HepG2 (cell line): Measurements from ENCODE around the gene ATRN. TPM values are rescaled to one million over a fixed set of nuclear protein-coding genes. Genes with fewer than 3 reads are reported as not detected.

ENCODE experiments used
- CENPX ChIP-seq: sonication (generic); formaldehyde crosslinking; IDR thresholded peaks from 2 replicates; pipeline ENCODE4 v1.9.0; 2021; ENCODE audit warnings: mild to moderate bottlenecking, missing genetic modification reagents, moderate library complexity
- CERS6 ChIP-seq: sonication (generic); formaldehyde crosslinking; IDR thresholded peaks from 2 replicates; pipeline ENCODE4 v1.5.0; 2020; ENCODE audit warnings: missing genetic modification reagents
- EP300 ChIP-seq, 3 experiments: sonication (generic) in 1 of 3; formaldehyde crosslinking in 1 of 3; IDR thresholded peaks; 2 replicates each; pipeline versions ENCODE4 v1.5.1 to v1.6.1; 2011 to 2020; ENCODE audit warnings: low read depth in 2 of 3, low read length in 2 of 3, borderline replicate concordance in 1 of 3, improper control_type of control experiment in 1 of 3, mild to moderate bottlenecking in 1 of 3, missing genetic modification reagents in 1 of 3, moderate library complexity in 1 of 3
- GTF2F1 ChIP-seq: fragments of 150-350 bp; IDR thresholded peaks from 2 replicates; pipeline ENCODE4 v1.6.1; 2014; ENCODE audit warnings: low read length
- HNF4A ChIP-seq: sonication (generic); formaldehyde crosslinking; IDR thresholded peaks from 2 replicates; pipeline ENCODE4 v1.4.0; 2020; ENCODE audit warnings: missing genetic modification reagents
- KLF15 ChIP-seq: sonication (generic); formaldehyde crosslinking; IDR thresholded peaks from 2 replicates; pipeline ENCODE4 v1.8.1; 2023; ENCODE audit warnings: borderline replicate concordance, mild to moderate bottlenecking, inconsistent platforms, missing genetic modification reagents, mixed read lengths
- NFRKB ChIP-seq: fragments of 450-650 bp; IDR thresholded peaks from 2 replicates; pipeline ENCODE4 v1.6.1; 2017
- PRMT3 ChIP-seq: sonication (generic); formaldehyde crosslinking; IDR thresholded peaks from 2 replicates; pipeline ENCODE4 v1.8.1; 2022; ENCODE audit warnings: low read depth, mild to moderate bottlenecking, moderate library complexity, missing genetic modification reagents, borderline replicate concordance
- RAD21 ChIP-seq: fragments of 450-650 bp; formaldehyde crosslinking; IDR thresholded peaks from 2 replicates; pipeline ENCODE4 v1.5.0; 2020; ENCODE audit warnings: mild to moderate bottlenecking
- RBFOX2 ChIP-seq: fragments of 200-400 bp; formaldehyde crosslinking; IDR thresholded peaks from 2 replicates; pipeline ENCODE4 v1.6.1; 2017; ENCODE audit warnings: low read depth, mild to moderate bottlenecking, low read length
- ZBTB26 ChIP-seq: IDR thresholded peaks from 2 replicates; pipeline ENCODE4 v1.6.1; 2016; ENCODE audit warnings: missing compliant biosample characterization, missing genetic modification reagents, borderline replicate concordance
- ZNF180 ChIP-seq: sonication (generic); formaldehyde crosslinking; IDR thresholded peaks from 2 replicates; pipeline ENCODE4 v1.4.0; 2020; ENCODE audit warnings: low read depth, missing genetic modification reagents, borderline replicate concordance
- ZNF441 ChIP-seq: sonication (generic); formaldehyde crosslinking; IDR thresholded peaks from 2 replicates; pipeline ENCODE4 v1.7.0; 2021; ENCODE audit warnings: missing genetic modification reagents, borderline replicate concordance
- ZNF615 ChIP-seq: sonication (generic); formaldehyde crosslinking; IDR thresholded peaks from 2 replicates; pipeline ENCODE4 v1.5.0; 2020; ENCODE audit warnings: mild to moderate bottlenecking, missing genetic modification reagents, borderline replicate concordance
- ZNF709 ChIP-seq: sonication (generic); formaldehyde crosslinking; IDR thresholded peaks from 2 replicates; pipeline ENCODE4 v1.5.0; 2020; ENCODE audit warnings: mild to moderate bottlenecking, missing genetic modification reagents
- polyA plus RNA-seq, 8 experiments: library from polyadenylated mRNA; depleted of rRNA in 3 of 8; stranded (reverse) in 7 of 8; unstranded in 1 of 8; fragments of >200 nt; fragmentation: Illumina TruSeq in 4 of 8; extraction: Trizol in 4 of 8; gene quantifications; 2 replicates each; pipeline versions ENCODE4 v1.2.1 to v1.2.3, GENCODE V29; 2011 to 2016; ENCODE audit warnings: low read depth in 4 of 8, missing spikeins in 1 of 8, mixed read lengths in 1 of 8; ENCODE audit not compliant: insufficient read depth in 1 of 8
- total RNA-seq, 5 experiments: library from RNA; depleted of rRNA; stranded (reverse); fragments of >200 nt; fragmentation: Illumina TruSeq; extraction: Trizol; gene quantifications; 2 replicates each; pipeline ENCODE4 v1.2.3, GENCODE V29; 2016; ENCODE audit warnings: low read depth in 1 of 5
- TF ChIP-seq, protein P1 (sequence below): sonication (generic); formaldehyde crosslinking; IDR thresholded peaks from 2 replicates; pipeline ENCODE4 v1.5.0; 2020; ENCODE audit warnings: missing genetic modification reagents
- TF ChIP-seq, protein P2 (sequence below): fragments of 450-650 bp; IDR thresholded peaks from 2 replicates; pipeline ENCODE4 v1.6.1; 2017
- TF ChIP-seq, protein P3 (sequence below): sonication (generic); formaldehyde crosslinking; IDR thresholded peaks from 2 replicates; pipeline ENCODE4 v1.5.1; 2020; ENCODE audit warnings: missing genetic modification reagents, mild to moderate bottlenecking, borderline replicate concordance
- TF ChIP-seq, protein P4 (sequence below): sonication (generic); formaldehyde crosslinking; IDR thresholded peaks from 2 replicates; pipeline ENCODE4 v1.5.0; 2020; ENCODE audit warnings: missing genetic modification reagents
- TF ChIP-seq, protein P5 (sequence below): IDR thresholded peaks from 2 replicates; pipeline ENCODE4 v1.6.1; 2016; ENCODE audit warnings: missing biosample characterization, missing genetic modification reagents, low read depth

ATRN gene
- total and polyA plus RNA-seq, 2 of the 13 experiments (the other 11 are each of a cell fraction or from before 2014, with no cell fraction given), result 44.2 to 81.1 TPM

DNA sequence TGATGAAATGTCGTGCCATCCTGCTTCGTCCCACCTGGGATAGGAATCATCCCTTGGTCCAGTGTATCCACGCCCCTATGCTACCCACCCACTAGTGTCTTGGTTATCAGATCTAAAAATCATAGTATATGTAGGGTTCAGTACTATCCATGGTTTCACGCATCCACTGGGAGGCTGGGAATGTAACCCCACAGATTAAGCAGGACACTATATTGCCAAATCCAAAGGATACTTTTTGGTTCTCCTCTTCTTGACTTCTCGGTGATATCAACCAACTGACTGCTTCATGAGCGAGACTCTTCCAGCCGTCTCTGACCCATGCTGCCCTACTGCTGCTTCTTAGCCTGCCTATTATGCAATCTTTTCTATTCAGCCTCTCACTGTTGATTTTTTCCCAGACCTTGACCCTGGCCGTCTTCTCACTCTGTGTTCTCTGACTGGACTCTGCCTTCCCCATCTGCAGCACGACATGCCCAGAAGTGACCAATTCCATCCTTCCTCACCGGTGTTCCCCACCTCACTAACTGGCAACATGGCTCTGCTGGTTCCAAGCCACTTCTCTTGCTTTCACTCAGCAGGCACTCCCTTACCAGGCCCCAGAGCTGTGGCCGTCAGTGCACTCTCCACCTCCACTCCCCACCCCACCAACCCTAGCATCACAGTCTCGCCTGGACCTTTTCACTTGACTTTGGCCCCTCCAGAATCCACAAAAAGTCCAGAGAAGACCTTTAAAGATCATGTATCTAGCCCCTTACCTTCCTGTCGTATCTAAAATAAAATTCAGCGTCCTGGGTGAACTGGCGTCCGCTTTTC is 157.9 kb downstream of the ATRN start (continued):
- TF ChIP-seq, protein P1, sequence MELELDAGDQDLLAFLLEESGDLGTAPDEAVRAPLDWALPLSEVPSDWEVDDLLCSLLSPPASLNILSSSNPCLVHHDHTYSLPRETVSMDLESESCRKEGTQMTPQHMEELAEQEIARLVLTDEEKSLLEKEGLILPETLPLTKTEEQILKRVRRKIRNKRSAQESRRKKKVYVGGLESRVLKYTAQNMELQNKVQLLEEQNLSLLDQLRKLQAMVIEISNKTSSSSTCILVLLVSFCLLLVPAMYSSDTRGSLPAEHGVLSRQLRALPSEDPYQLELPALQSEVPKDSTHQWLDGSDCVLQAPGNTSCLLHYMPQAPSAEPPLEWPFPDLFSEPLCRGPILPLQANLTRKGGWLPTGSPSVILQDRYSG (CRISPR knock-in tag), result no peak
- peak; percentile 70; the same call in 1 of the 2 replicates for TF ChIP-seq ZNF709 (CRISPR knock-in tag)
- TF ChIP-seq ZNF180 (CRISPR knock-in tag), result no peak
- no peak for TF ChIP-seq NFRKB
- TF ChIP-seq CERS6 (CRISPR knock-in tag), result no peak
- TF ChIP-seq, protein P2, sequence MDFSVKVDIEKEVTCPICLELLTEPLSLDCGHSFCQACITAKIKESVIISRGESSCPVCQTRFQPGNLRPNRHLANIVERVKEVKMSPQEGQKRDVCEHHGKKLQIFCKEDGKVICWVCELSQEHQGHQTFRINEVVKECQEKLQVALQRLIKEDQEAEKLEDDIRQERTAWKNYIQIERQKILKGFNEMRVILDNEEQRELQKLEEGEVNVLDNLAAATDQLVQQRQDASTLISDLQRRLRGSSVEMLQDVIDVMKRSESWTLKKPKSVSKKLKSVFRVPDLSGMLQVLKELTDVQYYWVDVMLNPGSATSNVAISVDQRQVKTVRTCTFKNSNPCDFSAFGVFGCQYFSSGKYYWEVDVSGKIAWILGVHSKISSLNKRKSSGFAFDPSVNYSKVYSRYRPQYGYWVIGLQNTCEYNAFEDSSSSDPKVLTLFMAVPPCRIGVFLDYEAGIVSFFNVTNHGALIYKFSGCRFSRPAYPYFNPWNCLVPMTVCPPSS, result no peak
- no peak for TF ChIP-seq RBFOX2
- TF ChIP-seq ZBTB26 (CRISPR knock-in tag), result no peak; the same call in none of the 2 replicates
- no peak for TF ChIP-seq GTF2F1
- no peak for TF ChIP-seq CENPX (CRISPR knock-in tag)
- TF ChIP-seq PRMT3 (CRISPR knock-in tag), result no peak
- peak in 1 of 2 experiments; percentile 71; a peak in 2 of 4 replicates for TF ChIP-seq EP300 (IDR thresholded peaks at IDR 0.05; ENCODE audit: low read depth in 2 of 2, low read length in 2 of 2)
- TF ChIP-seq EP300 (CRISPR knock-in tag; IDR thresholded peaks at IDR 0.05; ENCODE audit: borderline replicate concordance), result peak; percentile 50; the same call in 1 of the 2 replicates
- TF ChIP-seq ZNF615, result no peak
- no peak for TF ChIP-seq KLF15 (CRISPR knock-in tag)
- TF ChIP-seq, protein P3, sequence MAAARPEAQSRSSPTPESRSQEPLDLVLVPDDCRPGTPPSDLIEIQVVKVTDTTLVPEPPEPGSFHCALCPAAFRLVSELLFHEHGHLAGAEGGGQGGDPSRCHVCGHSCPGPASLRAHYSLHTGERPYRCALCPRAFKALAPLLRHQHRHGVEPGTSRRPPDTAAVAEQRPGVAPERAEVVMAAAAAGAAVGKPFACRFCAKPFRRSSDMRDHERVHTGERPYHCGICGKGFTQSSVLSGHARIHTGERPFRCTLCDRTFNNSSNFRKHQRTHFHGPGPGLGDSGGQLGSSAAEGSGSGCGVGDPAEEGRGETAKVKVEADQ (CRISPR knock-in tag), result 0 out of 2 replicates have a peak, but pooled peaks have one; percentile 20
- TF ChIP-seq, protein P4, sequence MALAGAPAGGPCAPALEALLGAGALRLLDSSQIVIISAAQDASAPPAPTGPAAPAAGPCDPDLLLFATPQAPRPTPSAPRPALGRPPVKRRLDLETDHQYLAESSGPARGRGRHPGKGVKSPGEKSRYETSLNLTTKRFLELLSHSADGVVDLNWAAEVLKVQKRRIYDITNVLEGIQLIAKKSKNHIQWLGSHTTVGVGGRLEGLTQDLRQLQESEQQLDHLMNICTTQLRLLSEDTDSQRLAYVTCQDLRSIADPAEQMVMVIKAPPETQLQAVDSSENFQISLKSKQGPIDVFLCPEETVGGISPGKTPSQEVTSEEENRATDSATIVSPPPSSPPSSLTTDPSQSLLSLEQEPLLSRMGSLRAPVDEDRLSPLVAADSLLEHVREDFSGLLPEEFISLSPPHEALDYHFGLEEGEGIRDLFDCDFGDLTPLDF (CRISPR knock-in tag), result no peak
- peak; percentile 75; the same call in 1 of the 2 replicates for TF ChIP-seq ZNF441 (CRISPR knock-in tag)
- TF ChIP-seq RAD21 (CRISPR knock-in tag), result no peak
- TF ChIP-seq HNF4A (CRISPR knock-in tag), result peak; percentile 94
- TF ChIP-seq, protein P5, sequence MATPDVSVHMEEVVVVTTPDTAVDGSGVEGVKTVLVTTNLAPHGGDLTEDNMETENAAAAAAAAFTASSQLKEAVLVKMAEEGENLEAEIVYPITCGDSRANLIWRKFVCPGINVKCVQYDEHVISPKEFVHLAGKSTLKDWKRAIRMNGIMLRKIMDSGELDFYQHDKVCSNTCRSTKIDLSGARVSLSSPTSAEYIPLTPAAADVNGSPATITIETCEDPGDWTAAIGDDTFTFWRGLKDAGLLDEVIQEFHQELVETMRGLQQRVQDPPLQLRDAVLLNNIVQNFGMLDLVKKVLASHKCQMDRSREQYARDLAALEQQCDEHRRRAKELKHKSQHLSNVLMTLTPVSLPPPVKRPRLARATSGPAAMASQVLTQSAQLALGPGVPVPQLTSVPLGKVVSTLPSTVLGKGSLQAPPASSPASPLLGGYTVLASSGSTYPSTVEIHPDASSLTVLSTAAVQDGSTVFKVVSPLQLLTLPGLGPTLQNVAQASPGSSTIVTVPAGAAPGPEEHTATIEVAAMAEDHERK, result no peak
